GM18507 (cell line): ENCODE results near the gene SEPTIN11.

Source experiments
- DNase-seq: peaks from one replicate; pipeline ENCODE4 v3.0.0; 2011; ENCODE audit warnings: low read depth; ENCODE audit not compliant: insufficient read length; ENCODE audit errors: extremely low spot score
- FAIRE-seq: peaks from 2 replicates; lab custom pipeline; 2011; peaks lifted over from hg19 to GRCh38; lab: Jason Lieb, UNC

The SEPTIN11 gene

GRCh38 chr4:76949276-76950051 is at the start of gene SEPTIN11:
Gene SEPTIN11, plus strand, starts transcription at chr4:76949752. Its CDS starts 152 bp downstream, at chr4:76949904.
- DNase-seq (peak; percentile 90), FAIRE-seq (peak; percentile 85)

- no peak for FAIRE-seq
- DNase-seq, result no peak
Observed at GRCh38 chr4:76902233-76902890, 47.2 kb upstream of the SEPTIN11 start.

- no peak for FAIRE-seq
- no peak for DNase-seq
Observed at GRCh38 chr4:76904646-76905190, 44.8 kb upstream of the SEPTIN11 start.

GRCh38 chr4:76905521-76905920 is 44.0 kb upstream of the SEPTIN11 start:
- no peak for DNase-seq
- no peak for FAIRE-seq

- no peak for DNase-seq
- FAIRE-seq, result no peak
Observed at GRCh38 chr4:76909711-76910110, 39.8 kb upstream of the SEPTIN11 start.

- no peak for FAIRE-seq
- no peak for DNase-seq
Observed at GRCh38 chr4:76920715-76921114, 28.8 kb upstream of the SEPTIN11 start.

- no peak for DNase-seq
- FAIRE-seq, result no peak
Observed at GRCh38 chr4:76923619-76924357, 25.8 kb upstream of the SEPTIN11 start.

- DNase-seq (no peak), FAIRE-seq (no peak)
Observed at GRCh38 chr4:76926841-76927240, 22.7 kb upstream of the SEPTIN11 start.

GRCh38 chr4:76930685-76931084 is 18.9 kb upstream of the SEPTIN11 start:
- FAIRE-seq (no peak), DNase-seq (no peak)

GRCh38 chr4:76931087-76931486 is 18.5 kb upstream of the SEPTIN11 start:
- DNase-seq (no peak), FAIRE-seq (no peak)

GRCh38 chr4:76931576-76932276 is 17.8 kb upstream of the SEPTIN11 start:
- no peak for FAIRE-seq
- no peak for DNase-seq

GRCh38 chr4:76939184-76939583 is 10.4 kb upstream of the SEPTIN11 start:
- no peak for FAIRE-seq
- no peak for DNase-seq

GRCh38 chr4:76943129-76943620 is 6.4 kb upstream of the SEPTIN11 start:
- no peak for DNase-seq
- FAIRE-seq, result no peak

- FAIRE-seq (no peak), DNase-seq (no peak)
Observed at GRCh38 chr4:76943790-76944189, 5.8 kb upstream of the SEPTIN11 start.

- DNase-seq (no peak), FAIRE-seq (no peak)
Observed at GRCh38 chr4:76947369-76947768, 2.2 kb upstream of the SEPTIN11 start.

GRCh38 chr4:76948443-76949275 is 893 bp upstream of the SEPTIN11 start:
- peak; percentile 77 for DNase-seq
- FAIRE-seq, result peak; percentile 81

GRCh38 chr4:76950052-76950955 is 752 bp downstream of the SEPTIN11 start:
- FAIRE-seq (peak; percentile 72), DNase-seq (peak; percentile 32)
